Measurements from ENCODE around the gene BRI3. TPM values are rescaled to one million over a fixed set of nuclear protein-coding genes. Genes with fewer than 3 reads are reported as not detected.
A peak's percentile ranks its signal among the peaks of the same experiment; 100 is the strongest.

The BRI3 gene
- total RNA-seq, 1 experiment from 2014 or later: 102 TPM

- H3K4me2 ChIP-seq (ENCODE audit: low read length): no peak overlapping the region
- CTCF ChIA-PET: no interaction called here
- ATAC-seq: no peak
Observed at GRCh38 chr7:98314469-98314868, 33.0 kb downstream of the BRI3 start.

More at GRCh38 chr7:98314469-98314868, 33.0 kb downstream of the BRI3 start:
- Histone ChIP-seq H3K9me2 (ENCODE audit: insufficient read depth) (no peaks in the 10 kb centered on the region), H3K27ac (ENCODE audit: low read depth, low read length) (no peak overlapping the region), H3K4me3 (replicated peaks in 1 of 2; ENCODE audit: low read depth in 1 of 2, low read length in 2 of 2) (no peak overlapping the region), H3K4me1 (ENCODE audit: control insufficient read depth in 1 of 2, insufficient read depth in 2 of 2, low read length in 2 of 2) (no peaks in the 10 kb centered on the region), H2AFZ (ENCODE audit: low read depth, low read length, poor library complexity, severe bottlenecking) (no peak overlapping the region), H4K20me1 (ENCODE audit: insufficient read depth) (no peaks in the 10 kb centered on the region), H3K9me3 (ENCODE audit: control insufficient read depth in 1 of 2, insufficient read depth in 1 of 2, low read depth in 1 of 2, low read length in 2 of 2) (no peaks in the 10 kb centered on the region), H3K79me2 (ENCODE audit: insufficient read depth, low read length) (no peaks in the 10 kb centered on the region), H3K36me3 (ENCODE audit: control insufficient read depth in 1 of 2, insufficient read depth in 2 of 2, low read length in 2 of 2) (peaks cover 8 to 22% of the 10 kb centered on the region in 2 experiments; a peak in 3 of 4 replicates), H3K9ac (ENCODE audit: low read length) (no peak overlapping the region), H3K27me3 (ENCODE audit: insufficient read depth, low read length) (no peaks in the 10 kb centered on the region)
- BruUV-seq (replicated peaks): TSS peak; percentile 10
- RAD21 ChIA-PET (ENCODE audit: low non-redundant PET in 1 of 2, low total read pairs in 2 of 2, uncharacterized antibody in 2 of 2, unreplicated experiment in 2 of 2): no interaction called here
- TF ChIP-seq TCF7L2 (IDR thresholded peaks at IDR 0.05; ENCODE audit: borderline replicate concordance, extremely low read depth, insufficient read depth, insufficient read length) (no peak), EGR1 (IDR thresholded peaks at IDR 0.05; ENCODE audit: low read depth) (no peak), SP1 (IDR thresholded peaks at IDR 0.05; ENCODE audit: low read depth) (no peak), ATF3 (IDR thresholded peaks at IDR 0.05) (no peak), YY1 (IDR thresholded peaks at IDR 0.05; ENCODE audit: extremely low read depth, insufficient replicate concordance, low read depth, low read length) (no peak), SRF (IDR thresholded peaks at IDR 0.05; ENCODE audit: low read depth) (no peak), JUND (IDR thresholded peaks at IDR 0.05) (no peak), CBX3 (IDR thresholded peaks at IDR 0.05; ENCODE audit: low read depth) (no peak), ELF1 (IDR thresholded peaks at IDR 0.05; ENCODE audit: borderline replicate concordance, low read depth) (no peak), POLR2AphosphoS5 (IDR thresholded peaks at IDR 0.05; ENCODE audit: low read depth, low read length) (no peak), RAD21 (IDR thresholded peaks at IDR 0.05; ENCODE audit: low read depth) (no peak), CEBPB (IDR thresholded peaks at IDR 0.05; ENCODE audit: low read depth) (no peak), ZNF274 (IDR thresholded peaks at IDR 0.05; ENCODE audit: low read depth, low read length) (no peak), CTCF (IDR thresholded peaks at IDR 0.05 in 2 of 3, conservative IDR thresholded peaks at IDR 0.05 in 1 of 3; ENCODE audit: borderline replicate concordance in 1 of 3, insufficient read depth in 1 of 3, low read depth in 2 of 3, low read length in 2 of 3) (no peak)
- DNase-seq (ENCODE audit: low read depth, low spot score): no peak
- intact Hi-C loops (cut with micrococcal nuclease): no loop called here
- POLR2A ChIA-PET: no interaction called here

Data from HCT116 (cell line).